Smooth muscle cell (in vitro differentiated cells): ENCODE measurements around the gene ROBO3. TPM values are rescaled to one million over a fixed set of nuclear protein-coding genes. Genes with fewer than 3 reads are reported as not detected.
A peak's percentile ranks its signal among the peaks of the same experiment; 100 is the strongest.

Experiments used
- DNase-seq: peaks from one replicate; lab custom pipeline; 2025; ENCODE audit not compliant: unreplicated experiment; lab: John Stamatoyannopoulos, UW
- H2AFZ ChIP-seq: fragments of 200-600 bp; sonication (generic); 2 replicates; pipeline ENCODE4 v1.6.0; 2016; ENCODE audit warnings: antibody characterized with exemption, low read depth, mild to moderate bottlenecking
- H3F3A ChIP-seq: fragments of 200-600 bp; sonication (generic); 2 replicates; pipeline ENCODE4 v1.6.0; 2017; ENCODE audit warnings: antibody characterized with exemption, low read depth
- H3K27ac ChIP-seq: fragments of 200-600 bp; sonication (generic); 2 replicates; pipeline ENCODE4 v1.5.1; 2016; ENCODE audit warnings: low read depth, mild to moderate bottlenecking
- H3K27me3 ChIP-seq: fragments of 200-600 bp; sonication (generic); 2 replicates; pipeline ENCODE4 v1.6.1; 2016; ENCODE audit warnings: low read depth, mild to moderate bottlenecking
- H3K36me3 ChIP-seq: fragments of 200-600 bp; sonication (generic); 2 replicates; pipeline ENCODE4 v1.5.1; 2016; ENCODE audit warnings: low read depth
- H3K4me1 ChIP-seq: fragments of 200-600 bp; sonication (generic); 2 replicates; pipeline ENCODE4 v1.5.1; 2016; ENCODE audit warnings: low read depth
- H3K4me2 ChIP-seq: fragments of 200-600 bp; sonication (generic); 2 replicates; pipeline ENCODE4 v1.6.0; 2016; ENCODE audit warnings: mild to moderate bottlenecking
- H3K4me3 ChIP-seq: fragments of 200-600 bp; sonication (generic); 2 replicates; pipeline ENCODE4 v1.5.1; 2016; ENCODE audit warnings: mild to moderate bottlenecking
- H3K79me2 ChIP-seq: fragments of 200-600 bp; sonication (generic); 2 replicates; pipeline ENCODE4 v1.6.0; 2016; ENCODE audit warnings: low read depth, mild to moderate bottlenecking
- H3K9ac ChIP-seq: fragments of 200-600 bp; sonication (generic); 2 replicates; pipeline ENCODE4 v1.6.0; 2016; ENCODE audit warnings: low read depth
- H3K9me3 ChIP-seq: fragments of 200-600 bp; sonication (generic); replicated peaks from 2 replicates; pipeline ENCODE4 v1.5.1; 2016; ENCODE audit warnings: low read depth
- H4K20me1 ChIP-seq: fragments of 200-600 bp; sonication (generic); 2 replicates; pipeline ENCODE4 v1.6.0; 2016; ENCODE audit warnings: low read depth
- CTCF ChIP-seq: fragments of 200-600 bp; sonication (generic); IDR thresholded peaks from 2 replicates; pipeline ENCODE4 v1.5.1; 2017; ENCODE audit warnings: borderline replicate concordance, mild to moderate bottlenecking, antibody characterized with exemption; ENCODE audit not compliant: insufficient read depth, poor library complexity, severe bottlenecking
- WGBS: methylation state at CpG from one replicate; pipeline ENCODE4 v1.1.7; 2016; ENCODE audit warnings: low lambda C conversion rate; 5-methylcytosine and 5-hydroxymethylcytosine counted together
- polyA plus RNA-seq: library from polyadenylated mRNA; unstranded; fragments of >200 nt; fragmentation: Nextera tagmentation; extraction: Ambion mirVana; gene quantifications from 2 replicates; pipeline ENCODE4 v1.2.1, GENCODE V29; 2016
- total RNA-seq: library from RNA; depleted of rRNA; stranded (reverse); fragments of >200 nt; gene quantifications from 2 replicates; pipeline ENCODE4 v1.2.3, GENCODE V29; 2014

Gene ROBO3
- total and polyA plus RNA-seq, 2 experiments from 2014 or later: 8.9 to 12.8 TPM

GRCh38 chr11:124839128-124839971, 25.9 kb upstream of the ROBO3 start:
- no peak for DNase-seq
- TF ChIP-seq CTCF: no peak
- H3K27ac ChIP-seq: no peak overlapping the region

DNA sequence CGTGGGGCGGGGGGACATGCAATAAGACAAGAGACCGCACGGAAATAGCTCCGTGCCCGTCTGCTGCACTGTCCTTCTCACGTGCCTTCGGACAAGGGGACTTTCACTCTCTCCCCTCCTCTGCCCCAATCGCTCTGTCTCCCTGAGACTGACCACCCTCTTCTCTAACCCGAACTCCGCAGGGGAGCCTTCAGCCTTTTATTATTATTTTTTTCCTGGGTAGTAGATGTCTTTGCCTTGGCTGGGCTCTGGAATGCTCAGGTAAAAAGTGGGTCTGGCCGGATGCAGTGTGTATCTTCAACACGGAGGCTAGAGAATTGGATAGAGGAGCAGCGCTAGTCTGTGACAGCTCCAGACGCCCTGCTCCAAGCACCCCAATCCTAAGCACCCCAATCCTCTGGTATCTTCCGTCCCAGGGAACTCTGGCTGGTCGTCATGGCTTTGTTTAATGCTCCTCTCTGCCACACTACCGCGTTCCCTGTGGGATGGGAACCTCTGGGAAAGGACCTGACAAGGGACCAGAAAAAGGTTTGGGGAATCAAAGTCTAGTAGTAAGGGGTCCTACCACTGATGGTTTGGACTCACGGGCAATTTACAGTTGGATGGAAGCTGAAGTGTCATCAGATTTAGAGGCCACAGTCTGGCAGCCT, 25.1 kb upstream of the ROBO3 start:
- Histone ChIP-seq H3K36me3 (no peaks in the 10 kb centered on the region), H3K4me2 (peak overlapping the region; percentile 92), H4K20me1 (no peaks in the 10 kb centered on the region), H3K4me1 (peaks cover 44% of the 10 kb centered on the region), H3F3A (peaks cover 10% of the 10 kb centered on the region), H3K9me3 (no peaks in the 10 kb centered on the region), H3K27ac (no peak overlapping the region), H2AFZ (peak overlapping the region; percentile 63), H3K9ac (no peak overlapping the region), H3K27me3 (peaks cover 76% of the 10 kb centered on the region), H3K79me2 (no peaks in the 10 kb centered on the region), H3K4me3 (peak overlapping the region; percentile 55)
- no peak for DNase-seq
- TF ChIP-seq CTCF: no peak
- WGBS: 10% methylated on average over 19 of the region's 20 CpGs

More at GRCh38 chr11:124839128-124839971, 25.9 kb upstream of the ROBO3 start:
- H3K4me3 ChIP-seq: peak overlapping the region; percentile 55
- peak overlapping the region; percentile 92 for H3K4me2 ChIP-seq
- H3K36me3 ChIP-seq: no peaks in the 10 kb centered on the region
- H2AFZ ChIP-seq: peak overlapping the region; percentile 63
- peaks cover 10% of the 10 kb centered on the region for H3F3A ChIP-seq
- no peaks in the 10 kb centered on the region for H4K20me1 ChIP-seq
- WGBS: 2% methylated on average over 47 of the region's 87 CpGs
- H3K27me3 ChIP-seq: peaks cover 69% of the 10 kb centered on the region
- H3K4me1 ChIP-seq: peaks cover 40% of the 10 kb centered on the region
- no peaks in the 10 kb centered on the region for H3K9me3 ChIP-seq
- no peaks in the 10 kb centered on the region for H3K79me2 ChIP-seq
- H3K9ac ChIP-seq: no peak overlapping the region

DNA sequence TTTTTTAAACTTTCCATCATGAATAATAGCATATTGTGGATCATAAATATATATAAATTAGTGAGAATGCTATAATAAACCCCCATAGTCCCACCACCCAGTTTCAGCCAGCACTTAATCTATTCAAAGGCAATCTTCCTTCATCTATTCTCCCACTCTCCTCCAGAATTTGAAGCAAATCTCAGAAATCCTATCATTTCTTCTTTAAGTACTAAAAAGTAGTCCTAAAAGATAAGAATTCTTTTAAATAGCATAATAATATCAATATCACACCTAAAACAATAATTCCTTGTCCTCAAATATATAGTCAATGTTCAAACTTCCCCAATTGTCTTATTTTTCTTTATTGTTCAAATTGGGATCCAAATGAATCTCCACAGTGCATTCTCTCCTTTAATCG, 24.6 kb upstream of the ROBO3 start:
- H3K79me2 ChIP-seq: no peaks in the 10 kb centered on the region
- H3K27ac ChIP-seq: no peak overlapping the region
- peaks cover 10% of the 10 kb centered on the region for H3F3A ChIP-seq
- no peak overlapping the region for H3K9ac ChIP-seq
- WGBS: 86% methylated on average over 1 of the region's 1 CpG
- no peak for TF ChIP-seq CTCF
- no peak overlapping the region for H3K4me2 ChIP-seq
- no peak overlapping the region for H2AFZ ChIP-seq
- DNase-seq: no peak
- H3K9me3 ChIP-seq: no peaks in the 10 kb centered on the region
- no peaks in the 10 kb centered on the region for H4K20me1 ChIP-seq
- no peaks in the 10 kb centered on the region for H3K36me3 ChIP-seq
- H3K4me1 ChIP-seq: peaks cover 48% of the 10 kb centered on the region
- H3K27me3 ChIP-seq: peaks cover 82% of the 10 kb centered on the region
- H3K4me3 ChIP-seq: no peak overlapping the region
